Neural progenitor cell (in vitro differentiated cells): ENCODE measurements around the gene WDR20.

ENCODE experiments used
- EZH2 ChIP-seq: fragments of 200-600 bp; sonication (generic); IDR thresholded peaks from 2 replicates; pipeline ENCODE4 v1.6.1; 2017; ENCODE audit warnings: antibody characterized with exemption, mild to moderate bottlenecking, moderate library complexity
- EZH2phosphoT487 ChIP-seq: fragments of 200-600 bp; sonication (generic); IDR thresholded peaks from 2 replicates; pipeline ENCODE4 v1.6.1; 2017; ENCODE audit warnings: antibody characterized with exemption
- TF ChIP-seq, protein P1 (sequence below): fragments of 200-600 bp; sonication (generic); IDR thresholded peaks from 2 replicates; pipeline ENCODE4 v1.5.1; 2017; ENCODE audit warnings: antibody characterized with exemption, mild to moderate bottlenecking

DNA sequence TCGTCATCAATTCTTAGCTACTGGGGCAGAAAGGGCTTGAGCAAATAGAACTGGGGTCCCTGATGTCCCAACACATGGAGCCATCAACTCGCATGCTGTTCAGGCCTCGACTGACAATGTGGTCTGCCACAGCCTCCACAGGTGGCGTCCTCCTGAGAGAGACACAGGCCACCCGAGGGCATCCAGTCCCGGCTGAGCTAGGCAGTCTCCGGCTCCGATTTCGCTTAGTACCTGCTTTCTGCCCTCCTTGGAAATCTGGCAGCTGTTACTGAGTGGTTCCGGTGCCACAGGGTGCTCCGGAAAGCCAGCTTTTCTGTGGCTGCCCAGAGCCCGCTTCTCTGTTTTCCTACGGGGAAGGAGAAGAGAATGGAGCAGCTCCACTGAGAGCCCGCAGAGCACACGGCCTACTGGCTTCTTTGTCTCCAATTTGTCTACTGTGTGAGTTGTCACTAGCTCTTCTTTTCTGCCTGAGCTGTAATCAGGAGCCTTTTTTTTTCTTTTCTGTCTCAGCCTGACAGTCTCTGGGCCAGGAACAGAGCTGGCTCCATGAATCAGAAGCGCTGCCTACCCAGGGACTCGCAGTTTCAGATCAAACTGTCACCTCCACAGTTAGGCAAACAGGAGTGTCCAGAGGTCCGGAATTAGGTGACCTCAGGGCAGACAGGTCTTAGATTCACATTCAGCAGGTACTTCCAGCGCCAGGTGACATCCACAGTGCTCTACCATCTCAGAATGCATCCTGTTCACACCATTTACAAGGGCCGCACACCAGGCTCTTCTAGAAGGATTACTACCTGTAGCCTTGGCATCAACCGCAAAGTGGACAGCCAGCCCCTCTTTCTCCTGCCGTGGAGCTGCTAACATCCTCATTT, 92.0 kb downstream of the WDR20 start:
- TF ChIP-seq, protein P1, sequence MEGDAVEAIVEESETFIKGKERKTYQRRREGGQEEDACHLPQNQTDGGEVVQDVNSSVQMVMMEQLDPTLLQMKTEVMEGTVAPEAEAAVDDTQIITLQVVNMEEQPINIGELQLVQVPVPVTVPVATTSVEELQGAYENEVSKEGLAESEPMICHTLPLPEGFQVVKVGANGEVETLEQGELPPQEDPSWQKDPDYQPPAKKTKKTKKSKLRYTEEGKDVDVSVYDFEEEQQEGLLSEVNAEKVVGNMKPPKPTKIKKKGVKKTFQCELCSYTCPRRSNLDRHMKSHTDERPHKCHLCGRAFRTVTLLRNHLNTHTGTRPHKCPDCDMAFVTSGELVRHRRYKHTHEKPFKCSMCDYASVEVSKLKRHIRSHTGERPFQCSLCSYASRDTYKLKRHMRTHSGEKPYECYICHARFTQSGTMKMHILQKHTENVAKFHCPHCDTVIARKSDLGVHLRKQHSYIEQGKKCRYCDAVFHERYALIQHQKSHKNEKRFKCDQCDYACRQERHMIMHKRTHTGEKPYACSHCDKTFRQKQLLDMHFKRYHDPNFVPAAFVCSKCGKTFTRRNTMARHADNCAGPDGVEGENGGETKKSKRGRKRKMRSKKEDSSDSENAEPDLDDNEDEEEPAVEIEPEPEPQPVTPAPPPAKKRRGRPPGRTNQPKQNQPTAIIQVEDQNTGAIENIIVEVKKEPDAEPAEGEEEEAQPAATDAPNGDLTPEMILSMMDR = no peak
- no peak for TF ChIP-seq EZH2
- TF ChIP-seq EZH2phosphoT487 = no peak
